DND-41 (cell line): ENCODE results near the gene ABI3BP.

Experiments used
- ATAC-seq: fragments of 200-7000 bp; cut with Tn5 transposase; 3 replicates; pipeline ENCODE4 v1.9.1; 2021; ENCODE audit warnings: low read depth; ENCODE audit not compliant: insufficient read depth
- DNase-seq: peaks from one replicate; pipeline ENCODE4 v3.0.0-alpha.2; 2020
- H2AFZ ChIP-seq: 2 replicates; pipeline ENCODE4 v1.6.0; 2012; ENCODE audit warnings: low read depth, low read length
- H3K27ac ChIP-seq: 2 replicates; pipeline ENCODE4 v1.5.1; 2012; ENCODE audit warnings: low read length, inconsistent platforms
- H3K27me3 ChIP-seq: fragments of 200-600 bp; sonication (generic); 2 replicates; pipeline ENCODE4 v1.6.0; 2012; ENCODE audit warnings: low read length, mild to moderate bottlenecking, inconsistent platforms; ENCODE audit not compliant: insufficient read depth, poor library complexity
- H3K36me3 ChIP-seq: 2 replicates; pipeline ENCODE4 v1.5.1; 2012; ENCODE audit warnings: low read length, inconsistent platforms; ENCODE audit not compliant: insufficient read depth
- H3K4me1 ChIP-seq: 2 replicates; pipeline ENCODE4 v1.5.1; 2012; ENCODE audit warnings: mild to moderate bottlenecking, low read length; ENCODE audit not compliant: insufficient read depth
- H3K4me2 ChIP-seq: 2 replicates; pipeline ENCODE4 v1.6.0; 2012; ENCODE audit warnings: mild to moderate bottlenecking, moderate library complexity, low read length, inconsistent platforms; ENCODE audit not compliant: insufficient read depth
- H3K4me3 ChIP-seq, 2 experiments: fragments of 200-600 bp in 1 of 2; shearing (Covaris generic) in 1 of 2; 2 replicates each; pipeline ENCODE4 v1.5.1; 2012 to 2016; ENCODE audit warnings: inconsistent platforms in 2 of 2, low read length in 2 of 2, mild to moderate bottlenecking in 2 of 2, low read depth in 1 of 2, moderate library complexity in 1 of 2
- H3K79me2 ChIP-seq: 2 replicates; pipeline ENCODE4 v1.6.0; 2012; ENCODE audit warnings: low read length, inconsistent platforms; ENCODE audit not compliant: insufficient read depth
- H3K9ac ChIP-seq: 2 replicates; pipeline ENCODE4 v1.6.0; 2012; ENCODE audit warnings: low read depth, mild to moderate bottlenecking, inconsistent platforms, low read length, moderate library complexity
- H3K9me3 ChIP-seq: 2 replicates; pipeline ENCODE4 v1.5.1; 2012; ENCODE audit warnings: low read length, moderate library complexity, mild to moderate bottlenecking, inconsistent platforms; ENCODE audit not compliant: insufficient read depth, severe bottlenecking
- H4K20me1 ChIP-seq: 2 replicates; pipeline ENCODE4 v1.6.0; 2012; ENCODE audit warnings: low read length; ENCODE audit not compliant: insufficient read depth
- CTCF ChIP-seq: IDR thresholded peaks from 2 replicates; pipeline ENCODE4 v1.5.1; 2012; ENCODE audit warnings: borderline replicate concordance, low read length, moderate library complexity, mild to moderate bottlenecking; ENCODE audit not compliant: poor library complexity, severe bottlenecking; ENCODE audit errors: extremely low read depth
- EZH2 ChIP-seq: IDR thresholded peaks from 3 replicates; pipeline ENCODE4 v1.6.1; 2012; ENCODE audit warnings: borderline replicate concordance, low read depth, mild to moderate bottlenecking, moderate library complexity, low read length, inconsistent platforms; ENCODE audit not compliant: severe bottlenecking

Gene ABI3BP

GRCh38 chr3:100993309-100993708 is at the start of gene ABI3BP:
TSS of gene ABI3BP (minus strand) at chr3:100993421. CDS start at chr3:100993384, 37 bp downstream.
- no peaks in the 10 kb centered on the region for H3K9me3 ChIP-seq
- no peak within 1 kb of the TSS for H3K27ac ChIP-seq
- no peaks in the 10 kb centered on the region for H3K79me2 ChIP-seq
- ATAC-seq = no peak
- H3K4me3 ChIP-seq = no peak within 1 kb of the TSS
- no peak within 1 kb of the TSS for H2AFZ ChIP-seq
- no peak for DNase-seq
- no peaks in the 10 kb centered on the region for H3K27me3 ChIP-seq
- H3K9ac ChIP-seq = no peak within 1 kb of the TSS
- TF ChIP-seq CTCF = no peak
- no peak for TF ChIP-seq EZH2
- H3K4me2 ChIP-seq = no peak within 1 kb of the TSS
- H4K20me1 ChIP-seq = no peaks in the 10 kb centered on the region
- no peaks in the 10 kb centered on the region for H3K36me3 ChIP-seq
- no peaks in the 10 kb centered on the region for H3K4me1 ChIP-seq

- H3K36me3 ChIP-seq = no peaks in the 10 kb centered on the region
- no peaks in the 10 kb centered on the region for H3K79me2 ChIP-seq
- no peak overlapping the region for H3K4me3 ChIP-seq
- H3K4me1 ChIP-seq = no peaks in the 10 kb centered on the region
- TF ChIP-seq EZH2 = no peak
- TF ChIP-seq CTCF = no peak
- H3K4me2 ChIP-seq = no peak overlapping the region
- H3K9me3 ChIP-seq = no peaks in the 10 kb centered on the region
- H3K9ac ChIP-seq = no peak overlapping the region
- no peak overlapping the region for H3K27ac ChIP-seq
- DNase-seq (no peak), ATAC-seq (no peak)
- no peak overlapping the region for H2AFZ ChIP-seq
- no peaks in the 10 kb centered on the region for H4K20me1 ChIP-seq
- H3K27me3 ChIP-seq = no peaks in the 10 kb centered on the region
Measured at GRCh38 chr3:101039285-101039684, 46.1 kb upstream of the ABI3BP start.

- DNase-seq (no peak), ATAC-seq (no peak)
- Histone ChIP-seq H3K79me2 (no peaks in the 10 kb centered on the region), H3K36me3 (no peaks in the 10 kb centered on the region), H2AFZ (no peak overlapping the region), H3K9ac (no peak overlapping the region), H3K4me2 (no peak overlapping the region), H3K9me3 (no peaks in the 10 kb centered on the region), H3K4me3 (no peak overlapping the region), H3K4me1 (no peaks in the 10 kb centered on the region), H3K27ac (no peak overlapping the region), H4K20me1 (no peaks in the 10 kb centered on the region), H3K27me3 (no peaks in the 10 kb centered on the region)
- no peak for TF ChIP-seq EZH2
Measured at GRCh38 chr3:101038880-101039279, 45.7 kb upstream of the ABI3BP start.

- no peak overlapping the region for H3K9ac ChIP-seq
- H3K4me2 ChIP-seq = no peak overlapping the region
- no peak overlapping the region for H3K27ac ChIP-seq
- DNase-seq = no peak
- H3K9me3 ChIP-seq = no peaks in the 10 kb centered on the region
- no peaks in the 10 kb centered on the region for H3K79me2 ChIP-seq
- H4K20me1 ChIP-seq = no peaks in the 10 kb centered on the region
- H3K4me3 ChIP-seq = no peak overlapping the region
- no peaks in the 10 kb centered on the region for H3K27me3 ChIP-seq
- no peaks in the 10 kb centered on the region for H3K36me3 ChIP-seq
- no peak overlapping the region for H2AFZ ChIP-seq
- no peak for ATAC-seq
- H3K4me1 ChIP-seq = no peaks in the 10 kb centered on the region
- TF ChIP-seq EZH2 (no peak), CTCF (no peak)
Measured at GRCh38 chr3:101038393-101038792, 45.2 kb upstream of the ABI3BP start.
